Esophagus (tissue), 2 donors: ENCODE data around the gene FAM135A. TPM values are rescaled to one million over a fixed set of nuclear protein-coding genes. Genes with fewer than 3 reads are reported as not detected.
A peak's percentile ranks its signal among the peaks of the same experiment; 100 is the strongest.
"Not testable (repeated sequence)": the region's sequence is repeated elsewhere in the genome, so short reads cannot be mapped to it uniquely, and the experiment has no call there.

Experiments used
- H3K27ac ChIP-seq, 2 donors: one replicate each; pipeline ENCODE4 v1.5.1; 2013; ENCODE audit warnings: low read depth in 2 of 2, mild to moderate bottlenecking in 2 of 2, inconsistent platforms in 1 of 2, low read length in 1 of 2, moderate library complexity in 1 of 2
- H3K27me3 ChIP-seq, 2 donors: one replicate each; pipeline ENCODE4 v1.6.1; 2013; ENCODE audit warnings: low read length in 2 of 2, control low read depth in 1 of 2, mild to moderate bottlenecking in 1 of 2; ENCODE audit not compliant: insufficient read depth in 2 of 2, control insufficient read depth in 1 of 2
- H3K36me3 ChIP-seq, 2 donors: one replicate each; pipeline ENCODE4 v1.6.1; 2013; ENCODE audit warnings: low read length in 1 of 2; ENCODE audit not compliant: control insufficient read depth in 2 of 2, insufficient read depth in 2 of 2
- H3K4me1 ChIP-seq, 2 donors: one replicate each; pipeline ENCODE4 v1.6.1; 2013; ENCODE audit warnings: low read length in 1 of 2; ENCODE audit not compliant: control insufficient read depth in 2 of 2, insufficient read depth in 2 of 2
- H3K4me3 ChIP-seq, 2 donors: one replicate each; pipeline ENCODE4 v1.5.1; 2013; ENCODE audit warnings: low read length in 2 of 2, mild to moderate bottlenecking in 2 of 2, low read depth in 1 of 2, moderate library complexity in 1 of 2
- H3K9me3 ChIP-seq, 2 donors: one replicate each; pipeline ENCODE4 v1.6.1; 2013; ENCODE audit warnings: mild to moderate bottlenecking in 2 of 2, low read depth in 1 of 2, low read length in 1 of 2, moderate library complexity in 1 of 2; ENCODE audit not compliant: control insufficient read depth in 2 of 2, insufficient read depth in 1 of 2
- WGBS, 2 donors: extraction: QIAGEN DNeasy Blood & Tissue Kit; methylation state at CpG; one replicate each; pipeline ENCODE4 v1.1.7; 2013; 5-methylcytosine and 5-hydroxymethylcytosine counted together
- polyA plus RNA-seq, 2 donors: library from polyadenylated mRNA; stranded (reverse); fragments of 200-250 nt; gene quantifications; one replicate each; pipeline ENCODE4 v1.2.3, GENCODE V29; 2013
- donor health status: healthy with polysubstance abuse.
- donor health status: Bipolar disorder and iron deficiency.

The FAM135A gene
- polyA plus RNA-seq, 2 donors: 40.9 to 46.6 TPM

GRCh38 chr6:70549327-70549726 lies 136.0 kb downstream of the FAM135A start:
- Histone ChIP-seq H3K27me3 (no peaks in the 10 kb centered on the region), H3K9me3 (no peaks in the 10 kb centered on the region), H3K27ac (no peak overlapping the region), H3K4me3 (no peak overlapping the region), H3K36me3 (no peaks in the 10 kb centered on the region), H3K4me1 (no peaks in the 10 kb centered on the region)

GRCh38 chr6:70551566-70551965 lies 138.3 kb downstream of the FAM135A start:
- no peak overlapping the region for H3K27ac ChIP-seq

GRCh38 chr6:70552286-70552940 lies 139.1 kb downstream of the FAM135A start:
- 79 to 81% methylated on average over 12 to 13 of the region's 13 CpGs for WGBS, 2 donors
- not testable (repeated sequence) for H3K4me1 ChIP-seq, H3K27ac ChIP-seq, H3K9me3 ChIP-seq, H3K27me3 ChIP-seq, H3K4me3 ChIP-seq, H3K36me3 ChIP-seq

More at GRCh38 chr6:70551566-70551965, 138.3 kb downstream of the FAM135A start:
- Histone ChIP-seq H3K4me3 (no peak overlapping the region), H3K36me3 (no peaks in the 10 kb centered on the region), H3K27me3 (no peaks in the 10 kb centered on the region), H3K9me3 (no peaks in the 10 kb centered on the region), H3K4me1 (no peaks in the 10 kb centered on the region)
- 85 to 86% methylated on average over 1 of the region's 1 CpG for WGBS, 2 donors

- H3K27ac ChIP-seq: no peak overlapping the region
- H3K4me1 ChIP-seq: no peaks in the 10 kb centered on the region
- H3K9me3 ChIP-seq: no peaks in the 10 kb centered on the region
- 85 to 91% methylated on average over 1 of the region's 1 CpG for WGBS, 2 donors
- H3K36me3 ChIP-seq: no peaks in the 10 kb centered on the region
- H3K4me3 ChIP-seq: no peak overlapping the region
- no peaks in the 10 kb centered on the region for H3K27me3 ChIP-seq
These were observed 139.7 kb downstream of the FAM135A start for GRCh38 chr6:70552974-70553373.

GRCh38 chr6:70557998-70558397 lies 144.7 kb downstream of the FAM135A start:
- no peak overlapping the region for H3K4me3 ChIP-seq
- H3K4me1 ChIP-seq: no peaks in the 10 kb centered on the region
- no peaks in the 10 kb centered on the region for H3K9me3 ChIP-seq
- WGBS, 2 donors: 79 to 82% methylated on average over 1 of the region's 1 CpG
- no peak overlapping the region for H3K27ac ChIP-seq
- H3K36me3 ChIP-seq: no peaks in the 10 kb centered on the region
- H3K27me3 ChIP-seq: no peaks in the 10 kb centered on the region

- H3K4me3 ChIP-seq, H3K9me3 ChIP-seq, H3K27me3 ChIP-seq, H3K36me3 ChIP-seq, H3K4me1 ChIP-seq, H3K27ac ChIP-seq: not testable (repeated sequence)
- WGBS, 2 donors: 73 to 91% methylated on average over 2 of the region's 2 CpGs
These were observed 149.1 kb downstream of the FAM135A start for GRCh38 chr6:70562401-70562800.

GRCh38 chr6:70563530-70563929 lies 150.2 kb downstream of the FAM135A start:
- H3K27me3 ChIP-seq: no peaks in the 10 kb centered on the region
- no peak overlapping the region for H3K27ac ChIP-seq
- no peaks in the 10 kb centered on the region for H3K4me1 ChIP-seq
- 60 to 66% methylated on average over 6 of the region's 6 CpGs for WGBS, 2 donors
- H3K4me3 ChIP-seq: no peak overlapping the region
- no peaks in the 10 kb centered on the region for H3K36me3 ChIP-seq
- no peaks in the 10 kb centered on the region for H3K9me3 ChIP-seq

- Histone ChIP-seq H3K27me3 (no peaks in the 10 kb centered on the region), H3K36me3 (no peaks in the 10 kb centered on the region), H3K27ac (peak within 1 kb of the TSS; percentile 70 to 71), H3K4me3 (peak within 1 kb of the TSS; percentile 65 to 91), H3K4me1 (no peaks in the 10 kb centered on the region), H3K9me3 (no peaks in the 10 kb centered on the region)
- WGBS, 2 donors: 0 to 1% methylated on average over 49 of the region's 49 CpGs
These were observed 153.6 kb downstream of the FAM135A start, which contains the start of gene SDHAF4 for GRCh38 chr6:70566751-70567382. Gene SDHAF4 (plus strand): TSS chr6:70566930. CDS start chr6:70566941, 11 bp downstream.

GRCh38 chr6:70574643-70575042 lies 161.3 kb downstream of the FAM135A start:
- 94 to 99% methylated on average over 2 of the region's 2 CpGs for WGBS, 2 donors
- H3K4me1 ChIP-seq: no peaks in the 10 kb centered on the region
- H3K4me3 ChIP-seq: no peak overlapping the region

More at GRCh38 chr6:70574643-70575042, 161.3 kb downstream of the FAM135A start:
- Histone ChIP-seq H3K9me3 (no peaks in the 10 kb centered on the region), H3K27me3 (no peaks in the 10 kb centered on the region), H3K36me3 (no peaks in the 10 kb centered on the region), H3K27ac (no peak overlapping the region)
